Cardiac fibroblast (primary cell): ENCODE results near the gene TLX1.

Experiments used
- DNase-seq, 2 donors: peaks; one replicate each; pipeline versions ENCODE4 v3.0.0 to v3.0.0-alpha.2; 2010; ENCODE audit warnings: low read depth in 2 of 2
- H3K4me3 ChIP-seq, 2 donors: replicated peaks in 1 of 2; 1 replicate in 1 of 2; 2 replicates in 1 of 2; pipeline ENCODE4 v1.5.1; 2011; ENCODE audit warnings: low read depth in 2 of 2, low read length in 2 of 2, mild to moderate bottlenecking in 2 of 2, moderate library complexity in 1 of 2
- TF ChIP-seq, protein P1 (sequence below): IDR thresholded peaks from one replicate; pipeline ENCODE4 v1.5.1; 2011; ENCODE audit warnings: low read depth, mild to moderate bottlenecking, low read length, inconsistent platforms

The TLX1 gene

DNA sequence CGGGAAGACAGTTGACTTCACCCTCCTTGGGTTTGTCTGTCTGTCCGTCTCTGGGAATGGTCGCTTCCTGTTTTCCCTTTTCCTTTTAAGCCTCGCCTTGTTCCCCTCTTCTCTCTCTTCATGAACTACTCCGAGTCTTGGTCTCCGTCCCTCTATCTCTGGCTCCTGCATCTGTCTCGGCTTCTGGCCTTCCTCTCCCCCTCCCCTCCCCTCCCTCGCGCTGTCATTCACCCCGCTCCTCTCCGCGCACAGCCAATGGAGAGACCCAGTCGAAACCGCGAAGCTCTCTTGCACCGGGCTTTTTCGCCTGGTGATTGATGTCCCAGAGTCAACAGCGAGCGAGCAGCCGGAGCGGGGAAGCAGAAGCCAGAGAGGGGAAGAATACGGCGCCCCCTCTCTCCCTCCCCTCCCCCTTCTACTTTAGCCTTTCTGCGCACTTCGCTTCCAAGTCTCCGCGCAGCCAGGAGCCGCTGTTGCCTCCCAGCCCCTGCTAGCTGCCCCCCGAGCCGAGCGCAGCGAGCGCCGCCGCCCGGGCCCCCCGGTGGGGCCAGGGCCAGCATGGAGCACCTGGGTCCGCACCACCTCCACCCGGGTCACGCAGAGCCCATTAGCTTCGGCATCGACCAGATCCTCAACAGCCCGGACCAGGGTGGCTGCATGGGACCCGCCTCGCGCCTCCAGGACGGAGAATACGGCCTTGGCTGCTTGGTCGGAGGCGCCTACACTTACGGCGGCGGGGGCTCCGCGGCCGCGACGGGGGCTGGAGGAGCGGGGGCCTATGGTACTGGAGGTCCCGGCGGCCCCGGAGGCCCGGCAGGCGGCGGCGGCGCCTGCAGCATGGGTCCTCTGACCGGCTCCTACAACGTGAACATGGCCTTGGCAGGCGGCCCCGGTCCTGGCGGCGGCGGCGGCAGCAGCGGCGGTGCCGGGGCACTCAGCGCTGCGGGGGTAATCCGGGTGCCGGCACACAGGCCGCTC lies at the start of gene TLX1:
TLX1 (plus strand) TSS at position 317 of the 978 bp plus-strand sequence; CDS start at position 559, 242 bp downstream.
- no peak for DNase-seq
- TF ChIP-seq, protein P1, sequence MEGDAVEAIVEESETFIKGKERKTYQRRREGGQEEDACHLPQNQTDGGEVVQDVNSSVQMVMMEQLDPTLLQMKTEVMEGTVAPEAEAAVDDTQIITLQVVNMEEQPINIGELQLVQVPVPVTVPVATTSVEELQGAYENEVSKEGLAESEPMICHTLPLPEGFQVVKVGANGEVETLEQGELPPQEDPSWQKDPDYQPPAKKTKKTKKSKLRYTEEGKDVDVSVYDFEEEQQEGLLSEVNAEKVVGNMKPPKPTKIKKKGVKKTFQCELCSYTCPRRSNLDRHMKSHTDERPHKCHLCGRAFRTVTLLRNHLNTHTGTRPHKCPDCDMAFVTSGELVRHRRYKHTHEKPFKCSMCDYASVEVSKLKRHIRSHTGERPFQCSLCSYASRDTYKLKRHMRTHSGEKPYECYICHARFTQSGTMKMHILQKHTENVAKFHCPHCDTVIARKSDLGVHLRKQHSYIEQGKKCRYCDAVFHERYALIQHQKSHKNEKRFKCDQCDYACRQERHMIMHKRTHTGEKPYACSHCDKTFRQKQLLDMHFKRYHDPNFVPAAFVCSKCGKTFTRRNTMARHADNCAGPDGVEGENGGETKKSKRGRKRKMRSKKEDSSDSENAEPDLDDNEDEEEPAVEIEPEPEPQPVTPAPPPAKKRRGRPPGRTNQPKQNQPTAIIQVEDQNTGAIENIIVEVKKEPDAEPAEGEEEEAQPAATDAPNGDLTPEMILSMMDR: no peak

DNA sequence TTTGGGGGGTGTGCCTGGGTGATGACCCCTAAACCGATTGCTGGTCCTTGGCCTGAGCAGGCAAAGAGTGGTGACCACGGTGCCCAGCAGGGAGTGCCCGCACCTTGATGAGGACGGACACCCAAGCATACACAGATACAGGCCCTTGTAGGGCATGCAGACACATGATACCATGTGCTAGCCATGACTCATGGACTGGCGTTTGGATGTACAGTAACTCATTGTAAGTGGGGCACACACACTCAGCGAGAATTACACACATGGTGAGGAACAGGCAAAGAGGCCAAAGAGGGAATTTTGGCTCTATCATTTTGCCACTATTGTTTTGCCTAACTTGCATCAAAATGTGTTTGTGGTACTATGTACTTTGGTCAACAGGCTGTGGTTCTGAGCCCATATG lies 45.3 kb upstream of the TLX1 start:
- TF ChIP-seq, protein P1: no peak
- H3K4me3 ChIP-seq: no peak overlapping the region
- DNase-seq: no peak

More for the DNA sequence above, at the start of gene TLX1:
- H3K4me3 ChIP-seq: no peak within 1 kb of the TSS

DNA sequence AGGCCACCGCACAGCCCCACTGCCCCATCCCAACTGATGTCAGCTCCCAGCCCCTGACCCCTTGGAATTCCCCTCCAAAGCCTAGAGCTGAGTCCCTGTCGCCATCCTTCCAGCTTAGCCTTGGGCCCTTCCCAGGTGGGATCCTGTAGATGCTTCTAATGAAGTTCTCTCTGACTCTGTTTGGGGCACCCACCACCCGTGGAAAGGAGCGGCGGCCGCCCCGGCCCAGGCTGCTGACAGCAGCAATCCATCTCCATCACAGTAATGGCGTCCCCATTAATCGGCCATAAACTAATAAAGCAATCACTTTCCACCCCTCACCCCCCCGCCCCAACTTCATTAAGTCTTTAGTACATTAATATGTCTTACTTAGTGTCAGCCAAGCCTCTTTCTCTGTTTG lies 43.7 kb upstream of the TLX1 start:
- H3K4me3 ChIP-seq: no peak overlapping the region
- DNase-seq: no peak
- TF ChIP-seq, protein P1: no peak

DNA sequence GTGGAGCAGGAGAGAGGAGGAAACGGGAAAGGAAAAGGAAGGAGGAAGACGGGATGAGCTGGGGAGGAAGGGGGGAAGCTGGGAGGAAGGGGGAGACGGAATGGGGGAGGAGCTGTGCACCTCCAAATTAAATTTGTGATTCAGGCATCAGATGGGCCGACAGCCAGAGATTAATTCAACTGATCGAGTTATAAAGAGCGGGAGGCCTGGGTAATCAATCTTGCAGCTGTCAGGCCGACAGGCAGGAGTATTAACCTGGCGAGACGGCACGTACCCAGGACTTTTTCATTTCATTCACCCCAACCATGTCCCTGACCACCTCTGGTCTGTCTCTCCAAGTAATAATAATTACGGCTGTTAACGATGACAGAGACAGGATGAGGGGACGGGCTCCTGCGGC lies 43.1 kb upstream of the TLX1 start:
- TF ChIP-seq, protein P1: no peak
- no peak for DNase-seq
- H3K4me3 ChIP-seq: no peak overlapping the region

DNA sequence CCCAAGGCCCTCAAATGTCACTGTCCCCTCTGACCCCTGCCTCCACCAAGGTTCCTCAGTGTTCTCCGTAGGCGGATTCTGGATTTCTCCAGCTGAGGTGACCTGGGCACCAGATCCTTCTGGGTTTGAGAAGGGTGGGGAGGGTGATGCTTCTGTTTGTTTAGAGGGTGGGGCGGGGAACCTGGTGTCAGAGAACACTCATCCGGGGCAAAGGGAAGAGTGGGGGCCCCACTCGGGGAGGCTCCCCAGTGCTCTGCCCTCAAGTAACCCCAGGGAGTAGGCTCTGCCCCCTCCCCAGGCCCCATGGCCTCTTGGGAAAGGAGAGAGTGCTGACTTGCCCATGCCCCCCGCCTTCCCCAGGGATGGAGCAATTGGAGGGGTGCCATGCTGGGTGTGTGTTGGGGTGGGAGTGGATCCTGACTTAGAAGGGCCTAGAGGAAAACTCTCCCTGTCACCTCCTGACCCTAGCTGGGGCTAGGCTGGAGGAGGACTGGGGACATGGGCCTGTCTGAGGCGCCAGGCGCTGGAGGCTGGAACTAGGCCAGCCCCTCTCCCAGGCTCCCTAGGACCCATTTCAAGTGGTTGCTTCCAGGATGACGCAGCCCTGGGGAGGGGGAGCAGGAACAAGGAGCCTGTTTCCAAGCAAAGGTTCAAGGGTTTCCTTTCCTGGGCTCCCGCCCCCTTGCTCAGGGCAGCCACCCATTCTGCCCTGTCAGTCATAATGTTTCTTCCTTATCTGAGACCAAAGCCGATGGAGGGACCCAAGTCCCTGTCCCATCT lies 41.4 kb upstream of the TLX1 start:
- DNase-seq: no peak
- H3K4me3 ChIP-seq: no peak overlapping the region
- TF ChIP-seq, protein P1: no peak

DNA sequence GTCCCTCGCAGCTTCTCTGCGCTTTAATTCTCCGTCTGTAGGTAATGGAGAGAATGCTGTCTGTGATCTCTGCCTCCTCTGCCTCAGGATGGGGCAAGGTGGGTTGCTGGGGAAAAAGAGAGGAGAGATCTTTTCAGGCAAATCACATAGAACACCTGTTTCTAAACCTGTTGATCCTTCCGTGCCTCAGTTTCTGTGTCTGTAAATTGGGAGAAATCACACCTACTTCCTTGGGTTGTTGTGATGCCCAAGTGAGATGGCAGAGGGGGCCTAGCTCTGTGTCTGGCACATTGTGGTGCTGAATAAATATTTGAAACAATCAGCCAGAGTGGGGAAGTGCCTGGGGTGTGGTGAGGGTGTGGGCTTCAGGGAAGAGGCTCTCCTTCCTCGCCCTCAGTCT lies 40.5 kb upstream of the TLX1 start:
- DNase-seq: no peak
- TF ChIP-seq, protein P1: no peak
- H3K4me3 ChIP-seq: no peak overlapping the region
